ENCODE results near the gene FLVCR1.

The FLVCR1 gene

DNA sequence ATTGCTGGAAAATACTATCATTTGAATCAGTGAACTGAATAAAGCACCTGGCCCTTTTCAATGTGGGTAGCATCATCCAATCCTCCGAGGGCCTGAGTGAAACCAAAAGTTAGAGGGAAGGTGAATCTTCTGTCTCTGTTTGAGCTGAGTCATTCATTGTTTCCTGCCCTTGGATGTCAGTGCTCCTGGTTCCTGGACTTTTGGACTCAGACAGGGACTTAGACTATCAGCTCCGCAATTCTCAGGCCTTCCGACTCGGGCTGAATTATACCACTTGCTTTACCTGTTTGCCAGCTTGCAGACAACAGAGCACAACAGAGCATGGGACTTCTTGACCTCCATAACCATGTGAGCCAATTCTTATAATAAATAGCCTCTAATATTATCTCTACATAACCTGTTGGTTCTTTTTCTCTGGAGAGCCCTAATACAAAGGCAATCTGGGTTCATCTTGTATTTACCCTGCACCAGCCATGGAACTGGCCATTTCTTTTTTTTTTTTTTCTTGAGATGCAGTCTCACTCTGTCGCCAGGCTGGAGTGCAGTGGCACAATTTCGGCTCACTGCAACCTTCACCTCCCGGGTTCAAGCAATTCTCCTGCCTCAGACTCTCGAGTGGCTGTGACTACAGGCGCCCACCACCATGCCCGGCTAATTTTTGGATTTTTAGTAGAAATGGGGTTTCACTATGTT, 73.1 kb downstream of the FLVCR1 start:
- Histone ChIP-seq H3K27me3 (no peaks in the 10 kb centered on the region), H3K4me3 (ENCODE audit: low read depth, low read length) (no peak overlapping the region), H3K4me1 (peaks cover 9% of the 10 kb centered on the region; the same call in 1 of the 2 replicates), H3K36me3 (no peaks in the 10 kb centered on the region), H3K9me3 (no peaks in the 10 kb centered on the region)
- TF ChIP-seq, protein P1, sequence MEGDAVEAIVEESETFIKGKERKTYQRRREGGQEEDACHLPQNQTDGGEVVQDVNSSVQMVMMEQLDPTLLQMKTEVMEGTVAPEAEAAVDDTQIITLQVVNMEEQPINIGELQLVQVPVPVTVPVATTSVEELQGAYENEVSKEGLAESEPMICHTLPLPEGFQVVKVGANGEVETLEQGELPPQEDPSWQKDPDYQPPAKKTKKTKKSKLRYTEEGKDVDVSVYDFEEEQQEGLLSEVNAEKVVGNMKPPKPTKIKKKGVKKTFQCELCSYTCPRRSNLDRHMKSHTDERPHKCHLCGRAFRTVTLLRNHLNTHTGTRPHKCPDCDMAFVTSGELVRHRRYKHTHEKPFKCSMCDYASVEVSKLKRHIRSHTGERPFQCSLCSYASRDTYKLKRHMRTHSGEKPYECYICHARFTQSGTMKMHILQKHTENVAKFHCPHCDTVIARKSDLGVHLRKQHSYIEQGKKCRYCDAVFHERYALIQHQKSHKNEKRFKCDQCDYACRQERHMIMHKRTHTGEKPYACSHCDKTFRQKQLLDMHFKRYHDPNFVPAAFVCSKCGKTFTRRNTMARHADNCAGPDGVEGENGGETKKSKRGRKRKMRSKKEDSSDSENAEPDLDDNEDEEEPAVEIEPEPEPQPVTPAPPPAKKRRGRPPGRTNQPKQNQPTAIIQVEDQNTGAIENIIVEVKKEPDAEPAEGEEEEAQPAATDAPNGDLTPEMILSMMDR (IDR thresholded peaks at IDR 0.05; ENCODE audit: low read depth, low read length): no peak
- DNase-seq: no peak

DNA sequence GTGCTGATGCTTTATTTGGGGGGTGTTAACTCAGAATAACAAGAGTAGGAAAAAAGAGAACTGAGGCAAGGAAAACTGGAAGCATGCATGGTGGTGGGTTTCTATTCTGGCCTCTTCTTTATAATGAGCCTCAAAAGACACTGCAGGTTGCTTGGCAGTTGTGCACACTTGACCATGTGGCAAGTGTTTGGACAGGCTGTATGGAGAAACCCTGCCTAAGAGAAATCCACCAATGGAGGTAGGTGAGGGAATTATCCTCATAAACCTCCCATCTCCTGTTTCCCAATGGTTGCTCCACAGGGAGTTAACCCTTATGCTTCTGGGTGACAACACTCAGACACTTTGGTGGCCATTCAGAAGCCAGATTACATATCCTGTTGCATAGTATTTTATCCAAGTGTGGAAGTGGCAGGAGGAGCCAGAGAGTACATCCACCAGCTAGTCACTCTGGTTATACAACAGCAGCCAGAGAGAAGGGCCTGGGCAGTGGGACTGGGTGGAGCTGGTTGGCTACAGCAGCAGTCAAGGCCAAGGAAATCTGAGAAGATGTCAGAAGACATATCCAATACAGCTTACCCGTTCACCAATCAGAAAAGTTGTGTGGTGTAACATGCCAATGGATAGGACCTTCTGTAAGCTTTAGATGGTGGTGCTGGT, 75.9 kb downstream of the FLVCR1 start:
- TF ChIP-seq, protein P1 (IDR thresholded peaks at IDR 0.05; ENCODE audit: low read depth, low read length): no peak
- Histone ChIP-seq H3K4me3 (ENCODE audit: low read depth, low read length) (no peak overlapping the region), H3K36me3 (no peaks in the 10 kb centered on the region), H3K9me3 (no peaks in the 10 kb centered on the region), H3K4me1 (peaks cover under 1% of the 10 kb centered on the region; the same call in 1 of the 2 replicates), H3K27me3 (no peaks in the 10 kb centered on the region)
- DNase-seq: no peak

DNA sequence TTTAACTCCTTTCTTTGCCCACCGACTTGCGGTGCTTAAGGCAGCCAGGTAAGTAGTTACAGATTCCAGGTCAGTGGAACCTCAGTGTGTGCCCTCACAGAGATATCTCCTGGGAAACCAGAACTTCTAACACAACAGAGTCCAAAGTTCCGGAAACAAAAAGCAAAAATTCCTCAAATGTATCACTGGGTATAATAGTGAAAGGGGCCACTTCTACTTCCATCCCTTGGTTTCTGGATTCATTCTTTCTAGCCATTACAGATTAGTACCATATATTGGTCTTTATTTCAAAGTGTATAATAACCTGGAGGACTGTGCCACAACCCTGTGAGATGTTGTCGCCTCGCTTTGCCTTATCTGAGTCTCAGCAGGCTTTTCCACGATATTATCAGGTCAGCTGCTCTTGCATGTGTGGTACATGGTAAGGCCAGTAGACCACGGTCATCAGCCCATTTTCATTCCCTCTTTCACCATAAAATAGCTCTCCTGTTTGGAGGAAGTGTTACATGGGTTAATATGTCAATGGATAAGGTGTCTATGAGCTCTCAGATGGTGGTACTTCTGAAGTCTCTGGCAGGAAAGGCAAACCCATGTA, 77.4 kb downstream of the FLVCR1 start:
- TF ChIP-seq, protein P1 (IDR thresholded peaks at IDR 0.05; ENCODE audit: low read depth, low read length): no peak
- H3K4me1 ChIP-seq: no peaks in the 10 kb centered on the region; the same call in 1 of the 2 replicates

DNA sequence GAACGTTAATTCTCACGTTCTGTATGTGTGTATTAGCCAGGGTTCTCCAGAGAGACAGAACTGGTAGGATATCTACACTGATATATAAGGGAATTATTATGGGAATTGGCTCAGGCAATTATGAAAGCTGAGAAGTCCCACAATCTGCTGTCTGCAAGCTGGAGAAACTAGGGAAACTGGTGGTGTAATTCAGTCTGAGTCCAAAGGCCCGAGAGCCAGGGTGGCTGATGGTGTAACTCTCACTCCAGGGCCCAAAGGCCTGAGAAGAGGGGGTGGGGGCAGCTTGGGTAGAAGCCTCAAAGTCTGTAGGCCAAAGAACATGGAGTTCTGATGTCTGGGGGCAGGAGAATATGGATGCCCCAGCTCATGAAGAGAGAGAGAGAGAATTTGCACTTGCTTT, 79.0 kb downstream of the FLVCR1 start:
- no peak for DNase-seq
- TF ChIP-seq, protein P1 (IDR thresholded peaks at IDR 0.05; ENCODE audit: low read depth, low read length): no peak
- no peaks in the 10 kb centered on the region for H3K27me3 ChIP-seq

More for the DNA sequence above, 77.4 kb downstream of the FLVCR1 start:
- no peak for DNase-seq
- peaks cover under 1% of the 10 kb centered on the region; the same call in 1 of the 2 replicates for H3K9me3 ChIP-seq
- no peaks in the 10 kb centered on the region for H3K27me3 ChIP-seq
- no peak overlapping the region for H3K4me3 ChIP-seq (ENCODE audit: low read depth, low read length)
- H3K36me3 ChIP-seq: no peaks in the 10 kb centered on the region

DNA sequence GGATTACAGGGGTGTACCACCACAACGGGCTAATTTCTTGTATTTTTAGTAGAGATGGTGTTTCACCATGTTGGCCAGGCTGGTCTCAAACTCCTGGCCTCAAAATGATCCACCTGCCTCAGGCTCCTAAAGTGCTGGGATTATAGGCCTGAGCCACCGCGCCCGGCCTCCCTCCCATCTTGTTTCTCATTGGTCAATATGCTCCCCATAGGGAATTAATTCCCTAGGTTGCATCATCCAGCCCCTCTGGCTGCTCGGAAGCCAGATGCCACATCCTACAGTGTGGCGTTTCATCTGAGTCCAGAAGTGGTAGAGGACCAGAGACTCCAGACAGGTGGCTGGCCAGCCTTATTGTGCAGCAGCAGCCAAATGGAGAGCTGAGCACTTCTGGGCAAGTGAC, 80.8 kb downstream of the FLVCR1 start:
- Histone ChIP-seq H3K4me3 (ENCODE audit: low read depth, low read length) (no peak overlapping the region), H3K27me3 (no peaks in the 10 kb centered on the region), H3K4me1 (no peaks in the 10 kb centered on the region; the same call in 1 of the 2 replicates), H3K36me3 (no peaks in the 10 kb centered on the region), H3K9me3 (peaks cover 3% of the 10 kb centered on the region; the same call in 1 of the 2 replicates)
- peak; percentile 65 for DNase-seq
- TF ChIP-seq, protein P1 (IDR thresholded peaks at IDR 0.05; ENCODE audit: low read depth, low read length): no peak

More for the DNA sequence above, 79.0 kb downstream of the FLVCR1 start:
- H3K4me3 ChIP-seq (ENCODE audit: low read depth, low read length): no peak overlapping the region
- H3K9me3 ChIP-seq: peaks cover 3% of the 10 kb centered on the region; the same call in 1 of the 2 replicates
- H3K4me1 ChIP-seq: no peaks in the 10 kb centered on the region; the same call in 1 of the 2 replicates
- no peaks in the 10 kb centered on the region for H3K36me3 ChIP-seq

All from BE2C (cell line).